Measurements from ENCODE around the gene P4HTM. TPM values are rescaled to one million over a fixed set of nuclear protein-coding genes. Genes with fewer than 3 reads are reported as not detected.

The P4HTM gene, protein sequence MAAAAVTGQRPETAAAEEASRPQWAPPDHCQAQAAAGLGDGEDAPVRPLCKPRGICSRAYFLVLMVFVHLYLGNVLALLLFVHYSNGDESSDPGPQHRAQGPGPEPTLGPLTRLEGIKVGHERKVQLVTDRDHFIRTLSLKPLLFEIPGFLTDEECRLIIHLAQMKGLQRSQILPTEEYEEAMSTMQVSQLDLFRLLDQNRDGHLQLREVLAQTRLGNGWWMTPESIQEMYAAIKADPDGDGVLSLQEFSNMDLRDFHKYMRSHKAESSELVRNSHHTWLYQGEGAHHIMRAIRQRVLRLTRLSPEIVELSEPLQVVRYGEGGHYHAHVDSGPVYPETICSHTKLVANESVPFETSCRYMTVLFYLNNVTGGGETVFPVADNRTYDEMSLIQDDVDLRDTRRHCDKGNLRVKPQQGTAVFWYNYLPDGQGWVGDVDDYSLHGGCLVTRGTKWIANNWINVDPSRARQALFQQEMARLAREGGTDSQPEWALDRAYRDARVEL
- 17.2 TPM for total RNA-seq

DNA sequence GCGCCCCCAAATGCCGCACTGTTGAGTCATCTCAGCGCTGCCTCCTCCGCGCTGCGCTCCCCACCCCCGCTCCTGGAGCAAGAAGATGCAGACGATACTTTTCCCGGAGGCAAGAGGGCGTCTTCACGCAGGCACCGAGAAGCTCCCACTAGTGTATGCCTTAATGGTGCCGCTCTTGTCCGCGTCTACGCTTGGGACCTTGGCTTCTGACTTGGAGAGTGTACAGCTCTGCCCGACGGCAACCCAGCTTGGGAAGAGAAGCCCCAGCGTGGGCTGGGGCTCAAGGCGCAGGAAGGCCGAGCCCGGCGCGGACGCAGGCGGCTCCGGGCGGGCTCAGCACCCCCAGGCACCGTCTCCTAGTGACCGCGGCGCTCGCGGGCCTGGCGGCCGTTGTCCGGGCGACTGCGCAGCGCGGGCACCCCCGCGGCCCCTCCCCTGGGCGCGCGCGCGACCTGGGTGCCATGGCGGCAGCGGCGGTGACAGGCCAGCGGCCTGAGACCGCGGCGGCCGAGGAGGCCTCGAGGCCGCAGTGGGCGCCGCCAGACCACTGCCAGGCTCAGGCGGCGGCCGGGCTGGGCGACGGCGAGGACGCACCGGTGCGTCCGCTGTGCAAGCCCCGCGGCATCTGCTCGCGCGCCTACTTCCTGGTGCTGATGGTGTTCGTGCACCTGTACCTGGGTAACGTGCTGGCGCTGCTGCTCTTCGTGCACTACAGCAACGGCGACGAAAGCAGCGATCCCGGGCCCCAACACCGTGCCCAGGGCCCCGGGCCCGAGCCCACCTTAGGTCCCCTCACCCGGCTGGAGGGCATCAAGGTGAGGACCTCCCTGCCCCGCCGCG, at the start of gene P4HTM:
Gene P4HTM (plus strand): TSS at position 446 of the 840 bp plus-strand sequence. CDS start 16 bp downstream, at position 462.
- Histone ChIP-seq H3K9me3 (ENCODE audit: control insufficient read depth in 3 of 3, low read length in 3 of 3) (no peaks in the 10 kb centered on the region), H3K27me3 (ENCODE audit: control insufficient read depth in 3 of 3, insufficient read depth in 3 of 3, low read length in 3 of 3) (no peaks in the 10 kb centered on the region), H3K4me1 (ENCODE audit: control insufficient read depth in 3 of 3, insufficient read depth in 3 of 3, low read length in 3 of 3) (peaks cover 25 to 33% (median 28%) of the 10 kb centered on the region in 3 donors), H3K4me3 (ENCODE audit: low read length in 3 of 3) (peak within 1 kb of the TSS; percentile 82 to 91 (median 88)), H3K36me3 (ENCODE audit: control insufficient read depth in 3 of 3, insufficient read depth in 3 of 3, low read length in 3 of 3) (peaks cover 7 to 16% (median 10%) of the 10 kb centered on the region in 3 donors), H3K27ac (ENCODE audit: low read depth, low read length) (peak within 1 kb of the TSS; percentile 87), H3K9ac (ENCODE audit: low read depth in 1 of 3, low read length in 3 of 3) (peak within 1 kb of the TSS; percentile 80 to 92 (median 86))

DNA sequence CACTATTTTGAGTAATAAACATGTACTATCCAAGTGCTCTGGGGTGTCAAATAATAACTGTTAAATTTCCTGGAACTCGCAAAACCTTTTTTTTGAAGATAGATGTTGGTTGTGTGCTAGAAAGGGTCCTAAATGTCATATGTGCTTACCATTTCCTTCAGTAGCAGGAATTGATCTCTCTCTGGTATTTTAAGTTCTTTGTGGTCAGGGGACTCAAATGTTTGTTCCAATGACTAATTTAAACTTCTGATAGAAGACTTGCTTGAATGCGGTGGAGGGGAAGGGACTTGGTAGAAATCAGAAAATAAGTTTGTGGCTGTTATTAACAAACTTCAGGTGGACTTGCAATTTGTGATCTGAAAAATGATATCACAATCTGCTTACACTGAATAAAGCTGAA, 44.6 kb upstream of the P4HTM start:
- H3K9me3 ChIP-seq (ENCODE audit: control insufficient read depth in 3 of 3, low read length in 3 of 3), result no peaks in the 10 kb centered on the region
- H3K36me3 ChIP-seq (ENCODE audit: control insufficient read depth in 3 of 3, insufficient read depth in 3 of 3, low read length in 3 of 3), result peaks cover 0 to 11% (median 0%) of the 10 kb centered on the region in 3 donors
- H3K27ac ChIP-seq (ENCODE audit: low read depth, low read length), result peak overlapping the region; percentile 61
- no peak overlapping the region for H3K4me3 ChIP-seq (ENCODE audit: low read length in 3 of 3)
- no peaks in the 10 kb centered on the region for H3K27me3 ChIP-seq (ENCODE audit: control insufficient read depth in 3 of 3, insufficient read depth in 3 of 3, low read length in 3 of 3)
- H3K9ac ChIP-seq (ENCODE audit: low read depth in 1 of 3, low read length in 3 of 3), result peak overlapping the region in 2 of 3 donors; percentile 24 to 46
- H3K4me1 ChIP-seq (ENCODE audit: control insufficient read depth in 3 of 3, insufficient read depth in 3 of 3, low read length in 3 of 3), result peaks cover 14 to 35% (median 19%) of the 10 kb centered on the region in 3 donors

GRCh38 chr3:48945891-48946549, 44.0 kb upstream of the P4HTM start:
- peaks cover 14 to 35% (median 19%) of the 10 kb centered on the region in 3 donors for H3K4me1 ChIP-seq (ENCODE audit: control insufficient read depth in 3 of 3, insufficient read depth in 3 of 3, low read length in 3 of 3)

GRCh38 chr3:48949376-48949717, 40.7 kb upstream of the P4HTM start:
- Histone ChIP-seq H3K9ac (ENCODE audit: low read depth in 1 of 3, low read length in 3 of 3) (peak overlapping the region in 1 of 3 donors; percentile 27), H3K27ac (ENCODE audit: low read depth, low read length) (peak overlapping the region; percentile 54), H3K4me3 (ENCODE audit: low read length in 3 of 3) (no peak overlapping the region), H3K36me3 (ENCODE audit: control insufficient read depth in 3 of 3, insufficient read depth in 3 of 3, low read length in 3 of 3) (peaks cover 0 to 10% (median 3%) of the 10 kb centered on the region in 3 donors), H3K9me3 (ENCODE audit: control insufficient read depth in 3 of 3, low read length in 3 of 3) (no peaks in the 10 kb centered on the region), H3K27me3 (ENCODE audit: control insufficient read depth in 3 of 3, insufficient read depth in 3 of 3, low read length in 3 of 3) (no peaks in the 10 kb centered on the region), H3K4me1 (ENCODE audit: control insufficient read depth in 3 of 3, insufficient read depth in 3 of 3, low read length in 3 of 3) (peaks cover 13 to 37% (median 19%) of the 10 kb centered on the region in 3 donors)

More at GRCh38 chr3:48945891-48946549, 44.0 kb upstream of the P4HTM start:
- Histone ChIP-seq H3K27ac (ENCODE audit: low read depth, low read length) (peak overlapping the region; percentile 61), H3K4me3 (ENCODE audit: low read length in 3 of 3) (no peak overlapping the region), H3K27me3 (ENCODE audit: control insufficient read depth in 3 of 3, insufficient read depth in 3 of 3, low read length in 3 of 3) (no peaks in the 10 kb centered on the region), H3K36me3 (ENCODE audit: control insufficient read depth in 3 of 3, insufficient read depth in 3 of 3, low read length in 3 of 3) (peaks cover 0 to 11% (median 0%) of the 10 kb centered on the region in 3 donors), H3K9ac (ENCODE audit: low read depth in 1 of 3, low read length in 3 of 3) (peak overlapping the region in 2 of 3 donors; percentile 24 to 46), H3K9me3 (ENCODE audit: control insufficient read depth in 3 of 3, low read length in 3 of 3) (no peaks in the 10 kb centered on the region)

DNA sequence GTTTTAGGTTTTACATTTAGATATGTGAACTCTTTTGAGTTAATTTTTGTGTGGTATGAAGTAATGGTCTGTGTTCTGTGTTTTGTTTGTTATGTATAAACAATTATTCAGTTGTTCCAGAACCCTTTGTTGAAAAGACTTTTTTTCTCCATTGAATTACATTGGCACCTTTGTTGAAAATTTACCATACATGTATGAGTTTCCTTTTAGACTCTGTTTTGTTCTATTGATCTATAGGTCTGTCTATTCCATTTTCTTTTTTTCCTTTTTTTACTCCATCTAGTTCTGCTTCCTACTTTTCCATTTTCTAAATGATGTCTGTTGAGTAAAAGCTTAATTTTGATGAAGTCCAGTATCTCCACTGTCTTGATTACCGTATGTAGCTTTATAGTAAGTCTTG, 40.0 kb upstream of the P4HTM start:
- Histone ChIP-seq H3K36me3 (ENCODE audit: control insufficient read depth in 3 of 3, insufficient read depth in 3 of 3, low read length in 3 of 3) (peaks cover 0 to 5% (median 5%) of the 10 kb centered on the region in 3 donors), H3K27ac (ENCODE audit: low read depth, low read length) (no peak overlapping the region), H3K9ac (ENCODE audit: low read depth in 1 of 3, low read length in 3 of 3) (no peak overlapping the region), H3K4me3 (ENCODE audit: low read length in 3 of 3) (no peak overlapping the region), H3K4me1 (ENCODE audit: control insufficient read depth in 3 of 3, insufficient read depth in 3 of 3, low read length in 3 of 3) (peaks cover 6 to 32% (median 13%) of the 10 kb centered on the region in 3 donors), H3K9me3 (ENCODE audit: control insufficient read depth in 3 of 3, low read length in 3 of 3) (no peaks in the 10 kb centered on the region), H3K27me3 (ENCODE audit: control insufficient read depth in 3 of 3, insufficient read depth in 3 of 3, low read length in 3 of 3) (no peaks in the 10 kb centered on the region)

- Histone ChIP-seq H3K4me1 (ENCODE audit: control insufficient read depth in 3 of 3, insufficient read depth in 3 of 3, low read length in 3 of 3) (peaks cover 3 to 19% (median 6%) of the 10 kb centered on the region in 3 donors), H3K27ac (ENCODE audit: low read depth, low read length) (no peak overlapping the region), H3K4me3 (ENCODE audit: low read length in 3 of 3) (no peak overlapping the region), H3K27me3 (ENCODE audit: control insufficient read depth in 3 of 3, insufficient read depth in 3 of 3, low read length in 3 of 3) (no peaks in the 10 kb centered on the region), H3K9me3 (ENCODE audit: control insufficient read depth in 3 of 3, low read length in 3 of 3) (no peaks in the 10 kb centered on the region), H3K36me3 (ENCODE audit: control insufficient read depth in 3 of 3, insufficient read depth in 3 of 3, low read length in 3 of 3) (peaks cover 0 to 5% (median 2%) of the 10 kb centered on the region in 3 donors), H3K9ac (ENCODE audit: low read depth in 1 of 3, low read length in 3 of 3) (no peak overlapping the region)
Observed at GRCh38 chr3:48951764-48952163, 38.3 kb upstream of the P4HTM start.

GRCh38 chr3:48952510-48953118, 37.4 kb upstream of the P4HTM start:
- no peaks in the 10 kb centered on the region for H3K27me3 ChIP-seq (ENCODE audit: control insufficient read depth in 3 of 3, insufficient read depth in 3 of 3, low read length in 3 of 3)
- H3K4me3 ChIP-seq (ENCODE audit: low read length in 3 of 3), result no peak overlapping the region
- peaks cover 0 to 5% (median 2%) of the 10 kb centered on the region in 3 donors for H3K36me3 ChIP-seq (ENCODE audit: control insufficient read depth in 3 of 3, insufficient read depth in 3 of 3, low read length in 3 of 3)
- H3K27ac ChIP-seq (ENCODE audit: low read depth, low read length), result no peak overlapping the region
- H3K4me1 ChIP-seq (ENCODE audit: control insufficient read depth in 3 of 3, insufficient read depth in 3 of 3, low read length in 3 of 3), result peaks cover 6 to 16% (median 8%) of the 10 kb centered on the region in 3 donors
- H3K9ac ChIP-seq (ENCODE audit: low read depth in 1 of 3, low read length in 3 of 3), result no peak overlapping the region
- H3K9me3 ChIP-seq (ENCODE audit: control insufficient read depth in 3 of 3, low read length in 3 of 3), result no peaks in the 10 kb centered on the region

- Histone ChIP-seq H3K9ac (ENCODE audit: low read depth in 1 of 3, low read length in 3 of 3) (no peak overlapping the region), H3K36me3 (ENCODE audit: control insufficient read depth in 3 of 3, insufficient read depth in 3 of 3, low read length in 3 of 3) (peaks cover 10 to 11% (median 10%) of the 10 kb centered on the region in 3 donors), H3K27ac (ENCODE audit: low read depth, low read length) (no peak overlapping the region)
Observed at GRCh38 chr3:48957006-48957705, 32.9 kb upstream of the P4HTM start.

More at GRCh38 chr3:48957006-48957705, 32.9 kb upstream of the P4HTM start:
- no peak overlapping the region for H3K4me3 ChIP-seq (ENCODE audit: low read length in 3 of 3)
- peaks cover 8 to 11% (median 8%) of the 10 kb centered on the region in 3 donors for H3K4me1 ChIP-seq (ENCODE audit: control insufficient read depth in 3 of 3, insufficient read depth in 3 of 3, low read length in 3 of 3)
- H3K9me3 ChIP-seq (ENCODE audit: control insufficient read depth in 3 of 3, low read length in 3 of 3), result no peaks in the 10 kb centered on the region
- no peaks in the 10 kb centered on the region for H3K27me3 ChIP-seq (ENCODE audit: control insufficient read depth in 3 of 3, insufficient read depth in 3 of 3, low read length in 3 of 3)
